ENCODE measurements around the gene NEK7. TPM values are rescaled to one million over a fixed set of nuclear protein-coding genes. Genes with fewer than 3 reads are reported as not detected.
"Not testable (repeated sequence)": the region's sequence is repeated elsewhere in the genome, so short reads cannot be mapped to it uniquely, and the experiment has no call there.

NEK7 gene
- total RNA-seq, 2 donors from 2014 or later: 24.2 to 26.8 TPM

DNA sequence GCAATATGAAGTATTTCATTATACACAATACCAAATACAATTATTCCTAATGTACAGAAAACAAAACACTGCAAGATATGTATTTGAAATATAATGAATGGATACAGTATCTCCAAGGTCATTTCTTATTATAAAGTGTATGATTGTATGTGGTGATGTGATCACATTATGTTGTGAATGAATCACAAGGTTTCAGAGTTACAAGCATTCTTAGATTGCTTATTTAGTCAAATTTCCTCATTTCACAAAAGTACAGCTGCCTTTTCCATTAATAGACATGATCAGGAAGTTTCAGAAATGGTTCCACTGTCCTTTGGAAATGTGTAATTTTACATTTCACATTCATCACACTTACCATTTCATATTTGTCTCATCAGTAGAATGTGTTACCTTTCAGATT lies 28.3 kb upstream of the NEK7 start:
- H3K9me3 ChIP-seq (ENCODE audit: control insufficient read depth, low read length): no peaks in the 10 kb centered on the region
- no peak for DNase-seq
- H3K4me1 Mint-ChIP-seq: peaks cover 11% of the 10 kb centered on the region
- H3K36me3 ChIP-seq (ENCODE audit: control insufficient read depth, insufficient read depth, low read length): no peaks in the 10 kb centered on the region
- H3K4me1 ChIP-seq (ENCODE audit: control insufficient read depth, insufficient read depth, low read length): no peaks in the 10 kb centered on the region
- H3K36me3 Mint-ChIP-seq (ENCODE audit: low read depth): no peaks in the 10 kb centered on the region
- no peaks in the 10 kb centered on the region for H3K27me3 ChIP-seq (ENCODE audit: control insufficient read depth, insufficient read depth, low read length, poor library complexity, severe bottlenecking)
- H3K9me3 Mint-ChIP-seq: no peaks in the 10 kb centered on the region
- no peak overlapping the region for H3K4me3 ChIP-seq (ENCODE audit: low read length)
- TF ChIP-seq, protein P1, sequence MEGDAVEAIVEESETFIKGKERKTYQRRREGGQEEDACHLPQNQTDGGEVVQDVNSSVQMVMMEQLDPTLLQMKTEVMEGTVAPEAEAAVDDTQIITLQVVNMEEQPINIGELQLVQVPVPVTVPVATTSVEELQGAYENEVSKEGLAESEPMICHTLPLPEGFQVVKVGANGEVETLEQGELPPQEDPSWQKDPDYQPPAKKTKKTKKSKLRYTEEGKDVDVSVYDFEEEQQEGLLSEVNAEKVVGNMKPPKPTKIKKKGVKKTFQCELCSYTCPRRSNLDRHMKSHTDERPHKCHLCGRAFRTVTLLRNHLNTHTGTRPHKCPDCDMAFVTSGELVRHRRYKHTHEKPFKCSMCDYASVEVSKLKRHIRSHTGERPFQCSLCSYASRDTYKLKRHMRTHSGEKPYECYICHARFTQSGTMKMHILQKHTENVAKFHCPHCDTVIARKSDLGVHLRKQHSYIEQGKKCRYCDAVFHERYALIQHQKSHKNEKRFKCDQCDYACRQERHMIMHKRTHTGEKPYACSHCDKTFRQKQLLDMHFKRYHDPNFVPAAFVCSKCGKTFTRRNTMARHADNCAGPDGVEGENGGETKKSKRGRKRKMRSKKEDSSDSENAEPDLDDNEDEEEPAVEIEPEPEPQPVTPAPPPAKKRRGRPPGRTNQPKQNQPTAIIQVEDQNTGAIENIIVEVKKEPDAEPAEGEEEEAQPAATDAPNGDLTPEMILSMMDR (conservative IDR thresholded peaks at IDR 0.05): no peak
- H3K27ac ChIP-seq (ENCODE audit: low read depth, low read length): no peak overlapping the region
- no peak overlapping the region for H3K4me3 Mint-ChIP-seq
- H3K27ac Mint-ChIP-seq: no peak overlapping the region
- H3K9ac ChIP-seq (ENCODE audit: extremely low read depth, low read length, poor library complexity, severe bottlenecking): no peak overlapping the region
- H3K27me3 Mint-ChIP-seq (ENCODE audit: insufficient read depth): no peaks in the 10 kb centered on the region

DNA sequence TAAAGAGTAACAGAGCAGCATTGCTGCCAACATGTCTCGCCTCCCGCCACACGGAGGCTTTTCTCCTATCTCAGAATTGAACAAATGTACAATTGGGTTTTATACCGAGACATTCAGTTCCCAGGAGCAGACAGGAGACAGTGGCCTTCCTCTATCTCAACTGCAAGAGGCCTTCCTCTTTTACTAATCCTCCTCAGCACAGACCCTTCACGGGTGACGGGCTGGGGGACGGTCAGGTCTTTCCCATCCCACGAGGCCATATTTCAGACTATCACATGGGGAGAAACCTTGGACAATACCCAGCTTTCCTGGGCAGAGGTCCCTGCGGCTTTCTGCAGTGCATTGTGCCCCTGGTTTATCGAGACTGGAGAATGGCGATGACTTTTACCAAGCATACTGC lies 26.7 kb upstream of the NEK7 start:
- H3K36me3 Mint-ChIP-seq (ENCODE audit: low read depth); H3K4me3 Mint-ChIP-seq; H3K4me1 ChIP-seq (ENCODE audit: control insufficient read depth, insufficient read depth, low read length); H3K27me3 ChIP-seq (ENCODE audit: control insufficient read depth, insufficient read depth, low read length, poor library complexity, severe bottlenecking); H3K27ac ChIP-seq (ENCODE audit: low read depth, low read length); H3K27ac Mint-ChIP-seq; H3K9ac ChIP-seq (ENCODE audit: extremely low read depth, low read length, poor library complexity, severe bottlenecking); H3K4me3 ChIP-seq (ENCODE audit: low read length); DNase-seq; H3K9me3 ChIP-seq (ENCODE audit: control insufficient read depth, low read length); H3K9me3 Mint-ChIP-seq; H3K27me3 Mint-ChIP-seq (ENCODE audit: insufficient read depth); H3K36me3 ChIP-seq (ENCODE audit: control insufficient read depth, insufficient read depth, low read length): not testable (repeated sequence)
- WGBS, 2 experiments (ENCODE audit: insufficient coverage in 1 of 2, insufficient read length in 1 of 2): 73 to 94% methylated on average over 4 to 11 of the region's 11 CpGs
- H3K4me1 Mint-ChIP-seq: peaks cover 11% of the 10 kb centered on the region

DNA sequence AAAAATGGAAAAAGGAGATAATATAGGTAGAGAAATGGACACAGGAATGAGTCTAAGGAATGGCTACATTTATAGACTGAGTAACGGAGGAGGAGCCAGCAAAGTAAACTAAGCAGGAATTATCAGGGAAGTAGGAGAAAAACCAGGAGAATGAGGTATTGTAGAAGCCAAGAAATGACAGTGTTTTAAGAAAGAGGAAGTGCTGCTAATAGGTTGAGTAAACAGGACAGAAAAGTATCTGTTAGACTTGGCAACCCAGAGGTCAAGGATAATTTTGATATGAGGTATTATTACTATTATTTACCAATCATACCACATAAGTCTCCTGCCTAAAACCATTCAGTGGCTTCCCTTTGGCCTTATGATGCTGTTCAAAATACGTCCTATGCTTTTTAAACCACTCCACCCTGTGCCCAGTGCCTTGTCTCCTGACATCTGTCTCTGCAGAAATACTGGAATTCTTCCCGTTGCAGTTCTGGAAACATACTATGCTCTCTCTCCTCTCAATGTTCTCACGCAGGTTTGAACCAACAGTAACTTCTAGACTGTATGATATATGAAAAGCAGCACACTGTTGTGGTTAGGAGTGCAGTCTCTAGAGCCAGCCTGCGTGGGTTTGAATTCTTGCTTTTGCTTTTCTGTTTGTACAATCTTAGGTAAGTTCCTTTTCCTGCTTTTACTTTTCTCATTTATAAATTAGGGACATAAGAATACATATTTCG lies 24.6 kb upstream of the NEK7 start:
- no peaks in the 10 kb centered on the region for H3K27me3 ChIP-seq (ENCODE audit: control insufficient read depth, insufficient read depth, low read length, poor library complexity, severe bottlenecking)
- H3K4me1 Mint-ChIP-seq: peaks cover 11% of the 10 kb centered on the region
- H3K27ac ChIP-seq (ENCODE audit: low read depth, low read length): no peak overlapping the region
- H3K9me3 Mint-ChIP-seq: no peaks in the 10 kb centered on the region
- H3K4me3 ChIP-seq (ENCODE audit: low read length): no peak overlapping the region
- DNase-seq: no peak
- H3K9ac ChIP-seq (ENCODE audit: extremely low read depth, low read length, poor library complexity, severe bottlenecking): no peak overlapping the region
- H3K27ac Mint-ChIP-seq: no peak overlapping the region
- no peaks in the 10 kb centered on the region for H3K27me3 Mint-ChIP-seq (ENCODE audit: insufficient read depth)
- H3K9me3 ChIP-seq (ENCODE audit: control insufficient read depth, low read length): no peaks in the 10 kb centered on the region
- WGBS, 2 experiments (ENCODE audit: insufficient coverage in 1 of 2, insufficient read length in 1 of 2): 96 to 100% methylated on average over 2 to 6 of the region's 6 CpGs
- no peak overlapping the region for H3K4me3 Mint-ChIP-seq
- no peaks in the 10 kb centered on the region for H3K36me3 Mint-ChIP-seq (ENCODE audit: low read depth)
- H3K36me3 ChIP-seq (ENCODE audit: control insufficient read depth, insufficient read depth, low read length): no peaks in the 10 kb centered on the region
- H3K4me1 ChIP-seq (ENCODE audit: control insufficient read depth, insufficient read depth, low read length): no peaks in the 10 kb centered on the region
- TF ChIP-seq, protein P1 (conservative IDR thresholded peaks at IDR 0.05): no peak

DNA sequence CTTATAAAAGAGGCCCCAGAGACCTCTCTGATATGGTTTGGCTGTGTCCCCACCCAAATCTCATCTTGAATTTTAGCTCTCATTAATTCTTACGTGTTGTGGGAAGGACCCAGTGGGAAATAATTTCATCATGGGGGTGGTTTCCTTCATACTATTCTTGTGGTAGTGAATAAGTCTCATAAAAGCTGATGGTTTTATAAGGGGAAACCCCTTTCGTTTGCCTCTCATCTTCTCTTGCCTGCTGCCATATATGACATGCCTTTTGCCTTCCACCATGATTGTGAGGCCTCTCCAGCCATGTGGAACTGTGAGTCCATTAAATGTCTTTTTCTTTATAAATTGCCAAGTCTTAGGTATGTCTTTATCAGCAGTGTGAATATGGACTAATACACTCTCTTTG lies 22.5 kb upstream of the NEK7 start:
- Histone ChIP-seq H3K36me3 (ENCODE audit: control insufficient read depth, insufficient read depth, low read length) (no peaks in the 10 kb centered on the region), H3K4me1 (ENCODE audit: control insufficient read depth, insufficient read depth, low read length) (no peaks in the 10 kb centered on the region), H3K4me3 (ENCODE audit: low read length) (no peak overlapping the region), H3K27me3 (ENCODE audit: control insufficient read depth, insufficient read depth, low read length, poor library complexity, severe bottlenecking) (no peaks in the 10 kb centered on the region), H3K27ac (ENCODE audit: low read depth, low read length) (no peak overlapping the region), H3K9ac (ENCODE audit: extremely low read depth, low read length, poor library complexity, severe bottlenecking) (no peak overlapping the region), H3K9me3 (ENCODE audit: control insufficient read depth, low read length) (no peaks in the 10 kb centered on the region)
- Mint-ChIP-seq H3K27me3 (ENCODE audit: insufficient read depth) (no peaks in the 10 kb centered on the region), H3K4me3 (no peak overlapping the region), H3K27ac (no peak overlapping the region), H3K4me1 (peaks cover 9% of the 10 kb centered on the region), H3K9me3 (peaks cover 3% of the 10 kb centered on the region), H3K36me3 (ENCODE audit: low read depth) (no peaks in the 10 kb centered on the region)
- WGBS, 2 experiments (ENCODE audit: insufficient coverage in 1 of 2, insufficient read length in 1 of 2): 88 to 100% methylated on average over 1 to 2 of the region's 2 CpGs
- TF ChIP-seq, protein P1 (conservative IDR thresholded peaks at IDR 0.05): no peak
- DNase-seq: no peak

Data from endodermal cell (in vitro differentiated cells).